Suprapubic skin (tissue), 3 donors: ENCODE measurements around the gene CREB5.

Experiments used
- POLR2A ChIP-seq, 2 donors: fragments of 450-650 bp; IDR thresholded peaks; one replicate each; pipeline ENCODE4 v1.6.1; 2017; ENCODE audit warnings: antibody characterized with exemption in 2 of 2, mild to moderate bottlenecking in 2 of 2, moderate library complexity in 2 of 2
- TF ChIP-seq, protein P1 (sequence below), 2 donors: fragments of 200-600 bp in 1 of 2; fragments of 450-650 bp in 1 of 2; sonication (generic) in 1 of 2; IDR thresholded peaks; one replicate each; pipeline ENCODE4 v1.5.1; 2016 to 2019; ENCODE audit warnings: antibody characterized with exemption in 2 of 2, mild to moderate bottlenecking in 1 of 2, moderate library complexity in 1 of 2

DNA sequence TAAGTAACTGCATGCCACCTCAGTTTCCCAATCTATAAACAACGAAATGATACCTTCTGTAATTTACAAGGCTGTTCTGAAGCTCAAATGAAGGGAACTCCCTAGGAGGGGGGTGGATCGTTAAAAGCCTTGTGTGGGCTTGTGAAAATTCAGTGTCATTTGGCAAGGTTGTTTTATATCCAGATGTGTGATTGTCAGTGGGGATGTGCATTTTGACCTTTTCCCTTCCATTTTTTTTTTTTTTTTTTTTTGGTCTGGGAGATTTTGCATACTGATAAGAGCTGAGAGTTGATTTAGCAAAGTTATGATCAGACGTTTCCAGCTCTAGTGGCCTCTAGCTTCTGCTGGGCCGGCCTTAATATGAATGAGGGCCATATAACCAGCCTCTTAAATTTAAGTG, 22.8 kb downstream of the CREB5 start:
- TF ChIP-seq, protein P1, sequence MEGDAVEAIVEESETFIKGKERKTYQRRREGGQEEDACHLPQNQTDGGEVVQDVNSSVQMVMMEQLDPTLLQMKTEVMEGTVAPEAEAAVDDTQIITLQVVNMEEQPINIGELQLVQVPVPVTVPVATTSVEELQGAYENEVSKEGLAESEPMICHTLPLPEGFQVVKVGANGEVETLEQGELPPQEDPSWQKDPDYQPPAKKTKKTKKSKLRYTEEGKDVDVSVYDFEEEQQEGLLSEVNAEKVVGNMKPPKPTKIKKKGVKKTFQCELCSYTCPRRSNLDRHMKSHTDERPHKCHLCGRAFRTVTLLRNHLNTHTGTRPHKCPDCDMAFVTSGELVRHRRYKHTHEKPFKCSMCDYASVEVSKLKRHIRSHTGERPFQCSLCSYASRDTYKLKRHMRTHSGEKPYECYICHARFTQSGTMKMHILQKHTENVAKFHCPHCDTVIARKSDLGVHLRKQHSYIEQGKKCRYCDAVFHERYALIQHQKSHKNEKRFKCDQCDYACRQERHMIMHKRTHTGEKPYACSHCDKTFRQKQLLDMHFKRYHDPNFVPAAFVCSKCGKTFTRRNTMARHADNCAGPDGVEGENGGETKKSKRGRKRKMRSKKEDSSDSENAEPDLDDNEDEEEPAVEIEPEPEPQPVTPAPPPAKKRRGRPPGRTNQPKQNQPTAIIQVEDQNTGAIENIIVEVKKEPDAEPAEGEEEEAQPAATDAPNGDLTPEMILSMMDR (IDR thresholded peaks at IDR 0.05): no peak
- TF ChIP-seq POLR2A (IDR thresholded peaks at IDR 0.05): no peak
